ENCODE measurements around the gene AJM1.

GRCh38 chr9:136886610-136887597, 44.6 kb downstream of the AJM1 start:
- TF ChIP-seq CTCF (IDR thresholded peaks at IDR 0.05; ENCODE audit: low read depth, low read length, poor library complexity, severe bottlenecking), result no peak
- no peak for TF ChIP-seq EZH2phosphoT487 (IDR thresholded peaks at IDR 0.05; ENCODE audit: borderline replicate concordance, low read length)
